HCT116 (cell line): ENCODE data around the gene PPP1CB. TPM values are rescaled to one million over a fixed set of nuclear protein-coding genes. Genes with fewer than 3 reads are reported as not detected.

Source experiments
- ATAC-seq: fragments of 200-7000 bp; cut with Tn5 transposase; 2 replicates; pipeline ENCODE4 v1.9.1; 2020; ENCODE audit warnings: mild to moderate bottlenecking, moderate library complexity
- BruUV-seq: library from RNA; stranded (reverse); fragments of 400-500 nt; replicated peaks from 2 replicates; lab custom pipeline; 2021; lab: Mats Ljungman, UMichigan
- CTCF ChIA-PET: fragments of 300-600 bp; sonication (Branson Sonifier 250); formaldehyde crosslinking; loops from one replicate; lab custom pipeline; 2021; ENCODE audit warnings: antibody characterized with exemption; lab: Charles Lee
- POLR2A ChIA-PET: fragments of 300-600, 350-600 bp; sonication (Branson Sonifier 250); formaldehyde crosslinking; loops from one replicate; lab custom pipeline; 2021; ENCODE audit warnings: antibody characterized with exemption; lab: Charles Lee
- RAD21 ChIA-PET, 2 experiments: fragments of 300-600 bp; sonication (Branson Sonifier 250); formaldehyde crosslinking; loops; one replicate each; lab custom pipeline; 2023; ENCODE audit warnings: low total read pairs in 2 of 2; ENCODE audit not compliant: uncharacterized antibody in 2 of 2, unreplicated experiment in 2 of 2, low non-redundant PET in 1 of 2; lab: Charles Lee
- DNase-seq: peaks from one replicate; pipeline ENCODE4 v3.0.0-alpha.2; 2010; ENCODE audit warnings: low read depth, low spot score
- H2AFZ ChIP-seq: fragments of 200-600 bp; shearing (Covaris generic), sonication (generic); 2 replicates; pipeline ENCODE4 v1.6.1; 2017; ENCODE audit warnings: low read depth, mixed run types, mixed read lengths, antibody characterized with exemption, low read length; ENCODE audit not compliant: poor library complexity, severe bottlenecking
- H3K27ac ChIP-seq: 2 replicates; pipeline ENCODE4 v1.5.1; 2012; ENCODE audit warnings: low read depth, low read length
- H3K27me3 ChIP-seq: fragments of 200-600 bp; sonication (generic); 2 replicates; pipeline ENCODE4 v1.6.1; 2016; ENCODE audit warnings: mixed run types, low read length, mixed read lengths; ENCODE audit not compliant: insufficient read depth
- H3K36me3 ChIP-seq, 2 experiments: fragments of 200-500 bp in 1 of 2; fragments of 200-600 bp in 1 of 2; sonication (Bioruptor generic) in 1 of 2; sonication (generic) in 1 of 2; 2 replicates each; pipeline versions ENCODE4 v1.5.1 to v1.6.1; 2014 to 2016; ENCODE audit warnings: low read length in 2 of 2, inconsistent platforms in 1 of 2, mixed read lengths in 1 of 2, mixed run types in 1 of 2; ENCODE audit not compliant: insufficient read depth in 2 of 2, control insufficient read depth in 1 of 2
- H3K4me1 ChIP-seq, 2 experiments: fragments of 200-600 bp in 1 of 2; sonication (generic) in 1 of 2; 2 replicates each; pipeline versions ENCODE4 v1.5.1 to v1.6.1; 2012 to 2017; ENCODE audit warnings: low read length in 2 of 2, inconsistent platforms in 1 of 2, mild to moderate bottlenecking in 1 of 2, mixed read lengths in 1 of 2, mixed run types in 1 of 2, moderate library complexity in 1 of 2; ENCODE audit not compliant: insufficient read depth in 2 of 2, control insufficient read depth in 1 of 2
- H3K4me2 ChIP-seq: fragments of 200-600 bp; sonication (generic); 2 replicates; pipeline ENCODE4 v1.6.1; 2017; ENCODE audit warnings: mixed run types, low read length, mixed read lengths
- H3K4me3 ChIP-seq, 2 experiments: fragments of 200-600 bp in 1 of 2; sonication (generic) in 1 of 2; replicated peaks in 1 of 2; 2 replicates each; pipeline ENCODE4 v1.5.1; 2011 to 2016; ENCODE audit warnings: low read length in 2 of 2, control low read depth in 1 of 2, low read depth in 1 of 2, mild to moderate bottlenecking in 1 of 2, mixed read lengths in 1 of 2, mixed run types in 1 of 2
- H3K79me2 ChIP-seq: fragments of 200-600 bp; sonication (generic); 2 replicates; pipeline ENCODE4 v1.6.1; 2017; ENCODE audit warnings: mild to moderate bottlenecking, mixed run types, low read length, moderate library complexity, mixed read lengths; ENCODE audit not compliant: insufficient read depth
- H3K9ac ChIP-seq: fragments of 200-600 bp; sonication (generic); 2 replicates; pipeline ENCODE4 v1.6.1; 2016; ENCODE audit warnings: low read length, mixed read lengths
- H3K9me2 ChIP-seq: fragments of 200-600 bp; sonication (generic), shearing (Covaris generic); 2 replicates; pipeline ENCODE4 v1.6.1; 2017; ENCODE audit warnings: mixed run types, mild to moderate bottlenecking, moderate library complexity; ENCODE audit not compliant: insufficient read depth
- H3K9me3 ChIP-seq, 2 experiments: fragments of 200-500 bp in 1 of 2; fragments of 200-600 bp in 1 of 2; sonication (Bioruptor generic) in 1 of 2; sonication (generic) in 1 of 2; 2 replicates each; pipeline ENCODE4 v1.6.1; 2014 to 2017; ENCODE audit warnings: low read length in 2 of 2, mixed read lengths in 2 of 2, inconsistent platforms in 1 of 2, low read depth in 1 of 2, mild to moderate bottlenecking in 1 of 2, mixed run types in 1 of 2, moderate library complexity in 1 of 2; ENCODE audit not compliant: control insufficient read depth in 1 of 2, insufficient read depth in 1 of 2
- H4K20me1 ChIP-seq: fragments of 200-600 bp; sonication (generic), shearing (Covaris generic); 2 replicates; pipeline ENCODE4 v1.6.1; 2017; ENCODE audit warnings: mixed run types, mild to moderate bottlenecking, moderate library complexity; ENCODE audit not compliant: insufficient read depth
- CBX3 ChIP-seq: IDR thresholded peaks from 2 replicates; pipeline ENCODE4 v1.6.1; 2012; ENCODE audit warnings: low read depth
- EZH2 ChIP-seq: fragments of 200-600 bp; sonication (generic); IDR thresholded peaks from 2 replicates; pipeline ENCODE4 v1.6.1; 2017; ENCODE audit warnings: antibody characterized with exemption, mixed run types
- POLR2A ChIP-seq: IDR thresholded peaks from 2 replicates; pipeline ENCODE4 v1.7.0; 2011; ENCODE audit warnings: borderline replicate concordance; ENCODE audit not compliant: insufficient read depth, insufficient read length; ENCODE audit errors: extremely low read depth
- SIN3A ChIP-seq: IDR thresholded peaks from 2 replicates; pipeline ENCODE4 v1.6.1; 2012; ENCODE audit warnings: low read depth
- SP1 ChIP-seq: IDR thresholded peaks from 2 replicates; pipeline ENCODE4 v1.6.1; 2012; ENCODE audit warnings: low read depth
- SRF ChIP-seq: IDR thresholded peaks from 2 replicates; pipeline ENCODE4 v1.6.1; 2012; ENCODE audit warnings: low read depth
- TCF7L2 ChIP-seq: IDR thresholded peaks from 2 replicates; pipeline ENCODE4 v1.7.0; 2011; ENCODE audit warnings: borderline replicate concordance, inconsistent platforms; ENCODE audit not compliant: insufficient read depth, insufficient read length; ENCODE audit errors: extremely low read depth
- YY1 ChIP-seq: IDR thresholded peaks from 2 replicates; pipeline ENCODE4 v1.6.1; 2011; ENCODE audit warnings: low read length, low read depth, moderate library complexity, mild to moderate bottlenecking; ENCODE audit not compliant: insufficient replicate concordance; ENCODE audit errors: extremely low read depth
- ZFX ChIP-seq: fragments of 450-650 bp; IDR thresholded peaks from 2 replicates; pipeline ENCODE4 v1.6.1; 2017
- ZNF274 ChIP-seq: fragments of 200-500 bp; sonication (Bioruptor generic); IDR thresholded peaks from 2 replicates; pipeline ENCODE4 v1.6.1; 2014; ENCODE audit warnings: mild to moderate bottlenecking, low read depth, low read length, inconsistent platforms
- intact Hi-C: fragments of 100-400 bp; cut with micrococcal nuclease; formaldehyde crosslinking; loops from 2 replicates; pipeline ENCODE4 v1.10.0; 2022
- total RNA-seq: library from RNA; stranded (reverse); gene quantifications from one replicate; pipeline ENCODE4 v1.2.1, GENCODE V29; 2021; ENCODE audit not compliant: unreplicated experiment
- TF ChIP-seq, protein P1 (sequence below), 3 experiments: fragments of 200-600 bp in 1 of 3; sonication (generic) in 1 of 3; IDR thresholded peaks in 2 of 3; conservative IDR thresholded peaks in 1 of 3; 2 replicates each; pipeline ENCODE4 v1.5.1; 2012 to 2017; ENCODE audit warnings: low read depth in 2 of 3, low read length in 2 of 3, antibody characterized with exemption in 1 of 3, borderline replicate concordance in 1 of 3, control low read depth in 1 of 3, mild to moderate bottlenecking in 1 of 3, mixed read lengths in 1 of 3, mixed run types in 1 of 3, moderate library complexity in 1 of 3; ENCODE audit not compliant: insufficient read depth in 1 of 3

The PPP1CB gene
- total RNA-seq, 1 experiment from 2014 or later, result 174 TPM

DNA sequence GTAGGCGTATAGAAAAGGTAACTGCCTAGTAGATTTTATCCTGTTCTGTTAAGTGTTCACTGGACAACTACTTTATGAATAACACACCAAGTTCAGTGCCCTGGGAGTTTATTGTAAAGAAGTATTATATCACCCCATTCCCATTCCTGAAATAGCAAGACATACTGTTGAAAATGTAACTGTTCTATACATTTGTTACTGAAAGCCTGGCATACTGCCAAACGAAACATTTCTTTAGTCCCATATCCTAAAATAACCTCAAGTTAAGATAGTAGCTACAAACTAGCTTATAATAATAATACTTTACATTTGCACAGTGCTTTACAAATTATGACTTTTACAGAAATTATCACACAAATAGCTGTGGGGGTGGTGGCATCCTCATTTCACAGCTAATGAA is 84.2 kb downstream of the PPP1CB start:
- Histone ChIP-seq H3K27ac (no peak overlapping the region), H3K79me2 (no peaks in the 10 kb centered on the region), H3K36me3 (no peaks in the 10 kb centered on the region), H3K4me1 (no peaks in the 10 kb centered on the region), H3K9me3 (no peaks in the 10 kb centered on the region), H2AFZ (no peak overlapping the region), H3K4me2 (no peak overlapping the region)
- BruUV-seq, result no TSS peak
- ChIA-PET POLR2A (no interaction called here), CTCF (no interaction called here)
- intact Hi-C loops, result loop anchor here (10.0 kb wide), 1 partner anchor 359 kb away; no protein-coding TSS in a partner anchor
- no peak for TF ChIP-seq ZNF274
- TF ChIP-seq TCF7L2, result no peak
- TF ChIP-seq, protein P1, sequence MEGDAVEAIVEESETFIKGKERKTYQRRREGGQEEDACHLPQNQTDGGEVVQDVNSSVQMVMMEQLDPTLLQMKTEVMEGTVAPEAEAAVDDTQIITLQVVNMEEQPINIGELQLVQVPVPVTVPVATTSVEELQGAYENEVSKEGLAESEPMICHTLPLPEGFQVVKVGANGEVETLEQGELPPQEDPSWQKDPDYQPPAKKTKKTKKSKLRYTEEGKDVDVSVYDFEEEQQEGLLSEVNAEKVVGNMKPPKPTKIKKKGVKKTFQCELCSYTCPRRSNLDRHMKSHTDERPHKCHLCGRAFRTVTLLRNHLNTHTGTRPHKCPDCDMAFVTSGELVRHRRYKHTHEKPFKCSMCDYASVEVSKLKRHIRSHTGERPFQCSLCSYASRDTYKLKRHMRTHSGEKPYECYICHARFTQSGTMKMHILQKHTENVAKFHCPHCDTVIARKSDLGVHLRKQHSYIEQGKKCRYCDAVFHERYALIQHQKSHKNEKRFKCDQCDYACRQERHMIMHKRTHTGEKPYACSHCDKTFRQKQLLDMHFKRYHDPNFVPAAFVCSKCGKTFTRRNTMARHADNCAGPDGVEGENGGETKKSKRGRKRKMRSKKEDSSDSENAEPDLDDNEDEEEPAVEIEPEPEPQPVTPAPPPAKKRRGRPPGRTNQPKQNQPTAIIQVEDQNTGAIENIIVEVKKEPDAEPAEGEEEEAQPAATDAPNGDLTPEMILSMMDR (IDR thresholded peaks at IDR 0.05 in 2 of 3, conservative IDR thresholded peaks at IDR 0.05 in 1 of 3; ENCODE audit: borderline replicate concordance in 1 of 3, insufficient read depth in 1 of 3, low read depth in 2 of 3, low read length in 2 of 3), result no peak
- no peak for TF ChIP-seq SRF
- TF ChIP-seq POLR2A, result no peak
- no peak for TF ChIP-seq CBX3
- TF ChIP-seq EZH2, result no peak
- no peak for TF ChIP-seq YY1
- no peak for TF ChIP-seq ZFX
- no peak for TF ChIP-seq SIN3A
- no peak for TF ChIP-seq SP1
- TF ChIP-seq, all 23 proteins: peak for 0
- DNase-seq, result no peak
- H3K9ac ChIP-seq, result no peak overlapping the region
- RAD21 ChIA-PET, result no interaction called here
- no peaks in the 10 kb centered on the region for H4K20me1 ChIP-seq
- no peak overlapping the region for H3K4me3 ChIP-seq
- ATAC-seq, result no peak
- H3K27me3 ChIP-seq, result no peaks in the 10 kb centered on the region
- H3K9me2 ChIP-seq, result no peaks in the 10 kb centered on the region
